SK-N-SH (cell line): ENCODE data around the gene GYS1. TPM values are rescaled to one million over a fixed set of nuclear protein-coding genes. Genes with fewer than 3 reads are reported as not detected.

Experiments
- CTCF ChIA-PET: fragments of 300-600, 350-600 bp; formaldehyde crosslinking; extraction: SDS; loops from one replicate; lab custom pipeline; 2021; lab: Yijun Ruan, JAX
- POLR2A ChIA-PET: fragments of 350-600 bp; sonication (Branson Sonifier 250); formaldehyde crosslinking; extraction: SDS; loops from one replicate; lab custom pipeline; 2020; ENCODE audit warnings: antibody characterized with exemption, inconsistent platforms; lab: Yijun Ruan, JAX
- DNase-seq: peaks from one replicate; pipeline ENCODE4 v3.0.0; 2012
- H2AFZ ChIP-seq: fragments of 200-600 bp; sonication (generic); 2 replicates; pipeline ENCODE4 v1.8.1; 2016; ENCODE audit warnings: antibody characterized with exemption, mild to moderate bottlenecking, low read depth
- H3F3A ChIP-seq: fragments of 200-600 bp; sonication (generic); replicated peaks from 2 replicates; pipeline ENCODE3; 2016; ENCODE audit warnings: antibody characterized with exemption, mild to moderate bottlenecking; ENCODE audit not compliant: insufficient read depth
- H3K27ac ChIP-seq, 2 experiments: fragments of 200-500 bp in 1 of 2; fragments of 200-600 bp in 1 of 2; sonication (Bioruptor generic) in 1 of 2; sonication (generic), shearing (Covaris generic) in 1 of 2; 2 replicates each; pipeline versions ENCODE4 v1.5.1 to v1.6.1; 2014 to 2016; ENCODE audit warnings: low read depth in 2 of 2, inconsistent platforms in 1 of 2, low read length in 1 of 2, mild to moderate bottlenecking in 1 of 2, mixed read lengths in 1 of 2
- H3K27me3 ChIP-seq: fragments of 200-600 bp; sonication (generic), shearing (Covaris generic); 2 replicates; pipeline ENCODE4 v1.6.1; 2016; ENCODE audit warnings: mixed run types; ENCODE audit not compliant: insufficient read depth
- H3K36me3 ChIP-seq, 2 experiments: fragments of 200-500 bp in 1 of 2; fragments of 200-600 bp in 1 of 2; sonication (Bioruptor generic) in 1 of 2; sonication (generic) in 1 of 2; replicated peaks in 1 of 2; 2 replicates each; pipeline versions ENCODE3 to v1.5.1; 2014 to 2016; ENCODE audit warnings: low read length in 1 of 2, mild to moderate bottlenecking in 1 of 2; ENCODE audit not compliant: insufficient read depth in 2 of 2, control insufficient read depth in 1 of 2
- H3K4me1 ChIP-seq, 2 experiments: fragments of 200-500 bp in 1 of 2; fragments of 200-600 bp in 1 of 2; sonication (Bioruptor generic) in 1 of 2; sonication (generic), shearing (Covaris generic) in 1 of 2; 2 replicates each; pipeline versions ENCODE4 v1.5.1 to v1.6.1; 2014 to 2016; ENCODE audit warnings: low read depth in 1 of 2, low read length in 1 of 2, mixed run types in 1 of 2; ENCODE audit not compliant: insufficient read depth in 2 of 2, control insufficient read depth in 1 of 2
- H3K4me2 ChIP-seq: fragments of 200-600 bp; sonication (generic), shearing (Covaris generic); 2 replicates; pipeline ENCODE4 v1.6.1; 2017; ENCODE audit warnings: mixed run types
- H3K4me3 ChIP-seq, 2 experiments: fragments of 200-500 bp in 1 of 2; fragments of 200-600 bp in 1 of 2; sonication (Bioruptor generic) in 1 of 2; sonication (generic), shearing (Covaris generic) in 1 of 2; 2 replicates each; pipeline versions ENCODE4 v1.5.1 to v1.8.1; 2014 to 2016; ENCODE audit warnings: low read depth in 2 of 2, inconsistent platforms in 1 of 2, low read length in 1 of 2, mild to moderate bottlenecking in 1 of 2, mixed read lengths in 1 of 2, moderate library complexity in 1 of 2
- H3K79me2 ChIP-seq: fragments of 200-600 bp; sonication (generic); 2 replicates; pipeline ENCODE4 v1.8.1; 2017; ENCODE audit warnings: mild to moderate bottlenecking; ENCODE audit not compliant: insufficient read depth
- H3K9ac ChIP-seq: fragments of 200-600 bp; sonication (generic); 2 replicates; pipeline ENCODE4 v1.6.1; 2017; ENCODE audit warnings: mixed run types
- H3K9me2 ChIP-seq: fragments of 200-600 bp; sonication (generic); 2 replicates; pipeline ENCODE4 v1.6.1; 2017; ENCODE audit warnings: mixed run types
- H3K9me3 ChIP-seq: fragments of 200-600 bp; sonication (generic); 2 replicates; pipeline ENCODE4 v1.6.1; 2017; ENCODE audit warnings: mixed run types, mild to moderate bottlenecking, moderate library complexity
- H4K20me1 ChIP-seq: fragments of 200-600 bp; sonication (generic); 2 replicates; pipeline ENCODE4 v1.6.1; 2017; ENCODE audit warnings: mild to moderate bottlenecking, mixed run types; ENCODE audit not compliant: insufficient read depth
- ELF1 ChIP-seq: IDR thresholded peaks from 2 replicates; pipeline ENCODE4 v1.4.0; 2012
- FOXJ3 ChIP-seq: sonication (generic); formaldehyde crosslinking; IDR thresholded peaks from 2 replicates; pipeline ENCODE4 v1.5.1; 2020; ENCODE audit warnings: mild to moderate bottlenecking, missing genetic modification reagents
- FOXM1 ChIP-seq: IDR thresholded peaks from 2 replicates; pipeline ENCODE4 v1.4.0; 2012; ENCODE audit warnings: low read depth, mild to moderate bottlenecking
- GABPA ChIP-seq: IDR thresholded peaks from 2 replicates; pipeline ENCODE4 v1.4.0; 2012; ENCODE audit warnings: low read depth, mild to moderate bottlenecking
- GATA2 ChIP-seq: sonication (generic); formaldehyde crosslinking; IDR thresholded peaks from 2 replicates; pipeline ENCODE4 v1.5.0; 2020; ENCODE audit warnings: mild to moderate bottlenecking, missing genetic modification reagents
- MXI1 ChIP-seq: IDR thresholded peaks from 2 replicates; pipeline ENCODE4 v1.6.1; 2012; ENCODE audit warnings: mild to moderate bottlenecking, low read depth, low read length, improper control_type of control experiment
- NFIC ChIP-seq: IDR thresholded peaks from 2 replicates; pipeline ENCODE4 v1.4.0; 2012; ENCODE audit warnings: borderline replicate concordance
- POLR2AphosphoS5 ChIP-seq: IDR thresholded peaks from 2 replicates; pipeline ENCODE4 v1.6.1; 2012; ENCODE audit warnings: low read depth, low read length
- RXRA ChIP-seq: IDR thresholded peaks from 2 replicates; pipeline ENCODE4 v1.4.0; 2012; ENCODE audit warnings: low read depth, mild to moderate bottlenecking, borderline replicate concordance
- whole genome bisulfite sequencing: methylation state at CpG from one replicate; pipeline ENCODE4 v1.1.6; 2017; ENCODE audit warnings: low lambda C conversion rate; 5-methylcytosine and 5-hydroxymethylcytosine counted together
- polyA plus RNA-seq, 3 experiments: library from polyadenylated mRNA; depleted of rRNA; stranded (reverse); fragments of >200 nt; gene quantifications; 2 replicates each; pipeline ENCODE4 v1.2.3, GENCODE V29; 2012
- TF ChIP-seq, protein P1 (sequence below): IDR thresholded peaks from 2 replicates; pipeline ENCODE4 v1.4.0; 2012; ENCODE audit warnings: low read depth, borderline replicate concordance
- TF ChIP-seq, protein P2 (sequence below): fragments of 150-350 bp; IDR thresholded peaks from 2 replicates; pipeline ENCODE4 v1.6.1; 2017; ENCODE audit warnings: antibody characterized with exemption, low read length, low read depth, borderline replicate concordance
- TF ChIP-seq, protein P3 (sequence below): IDR thresholded peaks from 2 replicates; pipeline ENCODE4; 2012
- TF ChIP-seq, protein P4 (sequence below): fragments of 200-600 bp; sonication (generic); IDR thresholded peaks from 2 replicates; pipeline ENCODE4 v1.6.1; 2017; ENCODE audit warnings: antibody characterized with exemption, mild to moderate bottlenecking, moderate library complexity

Gene GYS1
- polyA plus RNA-seq, 1 of the 3 experiments (the other 2 are of a cell fraction), result 25.3 TPM

DNA sequence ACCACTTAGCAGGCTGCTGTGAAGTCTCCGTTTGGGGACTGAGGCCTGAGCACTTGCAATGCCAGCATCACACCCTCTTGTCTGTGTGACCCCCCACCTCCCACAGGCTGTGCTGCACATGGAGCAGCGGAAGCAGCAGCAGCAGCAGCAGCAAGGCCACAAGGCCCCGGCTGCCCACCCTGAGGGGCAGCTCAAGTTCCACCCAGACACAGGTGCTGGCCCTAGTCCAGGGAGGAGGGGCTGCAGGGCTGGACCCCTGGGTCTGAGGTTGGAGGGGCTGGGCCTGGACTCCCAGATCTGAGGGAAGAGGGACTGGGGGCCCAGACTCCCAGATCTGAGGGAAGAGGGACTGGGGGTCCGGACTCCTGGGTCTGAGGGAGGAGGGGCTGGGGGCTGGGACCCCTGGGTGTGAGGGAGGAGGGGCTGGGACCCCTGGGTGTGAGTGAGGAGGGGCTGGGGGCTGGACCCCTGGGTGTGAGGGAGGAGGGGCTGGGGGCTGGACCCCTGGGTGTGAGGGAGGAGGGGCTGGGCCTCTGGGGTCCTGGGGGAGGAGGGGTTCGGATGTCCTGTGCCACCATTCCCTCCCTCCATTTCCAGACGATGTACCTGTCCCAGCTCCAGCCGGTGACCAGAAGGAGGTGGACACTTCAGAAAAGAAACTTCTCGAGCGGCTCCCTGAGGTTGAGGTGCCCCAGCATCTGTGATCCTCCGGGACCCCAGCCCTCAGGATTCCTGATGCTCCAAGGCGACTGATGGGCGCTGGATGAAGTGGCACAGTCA, 71.2 kb downstream of the GYS1 start:
- H3K27me3 ChIP-seq, result no peaks in the 10 kb centered on the region
- H3K79me2 ChIP-seq, result no peaks in the 10 kb centered on the region
- TF ChIP-seq GABPA (no peak), ELF1 (no peak), FOXM1 (no peak), POLR2AphosphoS5 (no peak), FOXJ3 (CRISPR knock-in tag) (no peak), GATA2 (CRISPR knock-in tag) (no peak), RXRA (no peak), MXI1 (no peak), NFIC (no peak)
- TF ChIP-seq, protein P1, sequence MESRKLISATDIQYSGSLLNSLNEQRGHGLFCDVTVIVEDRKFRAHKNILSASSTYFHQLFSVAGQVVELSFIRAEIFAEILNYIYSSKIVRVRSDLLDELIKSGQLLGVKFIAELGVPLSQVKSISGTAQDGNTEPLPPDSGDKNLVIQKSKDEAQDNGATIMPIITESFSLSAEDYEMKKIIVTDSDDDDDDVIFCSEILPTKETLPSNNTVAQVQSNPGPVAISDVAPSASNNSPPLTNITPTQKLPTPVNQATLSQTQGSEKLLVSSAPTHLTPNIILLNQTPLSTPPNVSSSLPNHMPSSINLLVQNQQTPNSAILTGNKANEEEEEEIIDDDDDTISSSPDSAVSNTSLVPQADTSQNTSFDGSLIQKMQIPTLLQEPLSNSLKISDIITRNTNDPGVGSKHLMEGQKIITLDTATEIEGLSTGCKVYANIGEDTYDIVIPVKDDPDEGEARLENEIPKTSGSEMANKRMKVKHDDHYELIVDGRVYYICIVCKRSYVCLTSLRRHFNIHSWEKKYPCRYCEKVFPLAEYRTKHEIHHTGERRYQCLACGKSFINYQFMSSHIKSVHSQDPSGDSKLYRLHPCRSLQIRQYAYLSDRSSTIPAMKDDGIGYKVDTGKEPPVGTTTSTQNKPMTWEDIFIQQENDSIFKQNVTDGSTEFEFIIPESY, result no peak
- TF ChIP-seq, protein P2, sequence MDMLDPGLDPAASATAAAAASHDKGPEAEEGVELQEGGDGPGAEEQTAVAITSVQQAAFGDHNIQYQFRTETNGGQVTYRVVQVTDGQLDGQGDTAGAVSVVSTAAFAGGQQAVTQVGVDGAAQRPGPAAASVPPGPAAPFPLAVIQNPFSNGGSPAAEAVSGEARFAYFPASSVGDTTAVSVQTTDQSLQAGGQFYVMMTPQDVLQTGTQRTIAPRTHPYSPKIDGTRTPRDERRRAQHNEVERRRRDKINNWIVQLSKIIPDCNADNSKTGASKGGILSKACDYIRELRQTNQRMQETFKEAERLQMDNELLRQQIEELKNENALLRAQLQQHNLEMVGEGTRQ, result no peak
- TF ChIP-seq, protein P3, sequence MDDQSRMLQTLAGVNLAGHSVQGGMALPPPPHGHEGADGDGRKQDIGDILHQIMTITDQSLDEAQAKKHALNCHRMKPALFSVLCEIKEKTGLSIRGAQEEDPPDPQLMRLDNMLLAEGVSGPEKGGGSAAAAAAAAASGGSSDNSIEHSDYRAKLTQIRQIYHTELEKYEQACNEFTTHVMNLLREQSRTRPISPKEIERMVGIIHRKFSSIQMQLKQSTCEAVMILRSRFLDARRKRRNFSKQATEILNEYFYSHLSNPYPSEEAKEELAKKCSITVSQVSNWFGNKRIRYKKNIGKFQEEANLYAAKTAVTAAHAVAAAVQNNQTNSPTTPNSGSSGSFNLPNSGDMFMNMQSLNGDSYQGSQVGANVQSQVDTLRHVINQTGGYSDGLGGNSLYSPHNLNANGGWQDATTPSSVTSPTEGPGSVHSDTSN, result no peak
- TF ChIP-seq, protein P4, sequence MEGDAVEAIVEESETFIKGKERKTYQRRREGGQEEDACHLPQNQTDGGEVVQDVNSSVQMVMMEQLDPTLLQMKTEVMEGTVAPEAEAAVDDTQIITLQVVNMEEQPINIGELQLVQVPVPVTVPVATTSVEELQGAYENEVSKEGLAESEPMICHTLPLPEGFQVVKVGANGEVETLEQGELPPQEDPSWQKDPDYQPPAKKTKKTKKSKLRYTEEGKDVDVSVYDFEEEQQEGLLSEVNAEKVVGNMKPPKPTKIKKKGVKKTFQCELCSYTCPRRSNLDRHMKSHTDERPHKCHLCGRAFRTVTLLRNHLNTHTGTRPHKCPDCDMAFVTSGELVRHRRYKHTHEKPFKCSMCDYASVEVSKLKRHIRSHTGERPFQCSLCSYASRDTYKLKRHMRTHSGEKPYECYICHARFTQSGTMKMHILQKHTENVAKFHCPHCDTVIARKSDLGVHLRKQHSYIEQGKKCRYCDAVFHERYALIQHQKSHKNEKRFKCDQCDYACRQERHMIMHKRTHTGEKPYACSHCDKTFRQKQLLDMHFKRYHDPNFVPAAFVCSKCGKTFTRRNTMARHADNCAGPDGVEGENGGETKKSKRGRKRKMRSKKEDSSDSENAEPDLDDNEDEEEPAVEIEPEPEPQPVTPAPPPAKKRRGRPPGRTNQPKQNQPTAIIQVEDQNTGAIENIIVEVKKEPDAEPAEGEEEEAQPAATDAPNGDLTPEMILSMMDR, result no peak
- 0 out of 4 replicates have a peak, but pooled peaks cover 0 to 4% of the 10 kb centered on the region in 2 experiments for H3K4me1 ChIP-seq
- ChIA-PET POLR2A (interaction anchor here (0.7 kb wide), 1 partner anchor 10 kb away, joined by 3 read pairs; no protein-coding TSS in a partner anchor), CTCF (no interaction called here)
- DNase-seq, result no peak
- no peak overlapping the region for H3K27ac ChIP-seq
- H3K4me3 ChIP-seq, result no peak overlapping the region
- H3K9me2 ChIP-seq, result no peaks in the 10 kb centered on the region
- no peaks in the 10 kb centered on the region for H3K9me3 ChIP-seq
- 92% methylated on average over 8 of the region's 12 CpGs for WGBS
- H3F3A ChIP-seq, result peaks cover 11% of the 10 kb centered on the region
- H4K20me1 ChIP-seq, result no peaks in the 10 kb centered on the region
- no peak overlapping the region for H3K9ac ChIP-seq
- H3K36me3 ChIP-seq, result peaks cover 9 to 14% of the 10 kb centered on the region in 2 experiments
- H3K4me2 ChIP-seq, result no peak overlapping the region
- no peak overlapping the region for H2AFZ ChIP-seq
